Measurements from ENCODE around the gene IMPACT. TPM values are rescaled to one million over a fixed set of nuclear protein-coding genes. Genes with fewer than 3 reads are reported as not detected.

IMPACT gene
- total RNA-seq, 1 donor from 2014 or later: 60.6 TPM

DNA sequence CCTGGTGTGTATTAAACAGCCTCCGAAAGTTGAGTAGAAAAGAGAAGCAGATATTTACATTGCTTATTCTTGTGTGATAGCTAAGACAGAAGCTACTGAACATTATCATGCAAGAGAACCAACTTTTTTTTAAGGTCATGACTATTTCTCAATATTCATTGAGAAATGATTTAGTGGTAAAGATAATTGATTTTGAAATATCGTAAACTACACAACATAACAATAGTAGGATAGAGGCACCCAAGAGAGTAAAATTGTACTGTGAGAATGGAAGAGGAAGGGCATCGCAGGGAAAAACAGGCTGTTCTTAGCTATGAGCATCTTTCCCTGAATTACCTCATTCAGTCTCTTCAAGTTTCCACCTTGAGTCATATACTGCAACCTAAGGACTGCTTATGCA lies 59.2 kb downstream of the IMPACT start:
- H3K27ac Mint-ChIP-seq (ENCODE audit: unreplicated experiment): no peak overlapping the region
- H3K27me3 Mint-ChIP-seq (ENCODE audit: low read depth): peaks cover 5% of the 10 kb centered on the region
- peaks cover 8% of the 10 kb centered on the region for H3K4me1 Mint-ChIP-seq (ENCODE audit: low read depth)
- H3K36me3 Mint-ChIP-seq (ENCODE audit: low read depth): no peaks in the 10 kb centered on the region
- no peak for DNase-seq (ENCODE audit: low spot score)
- H3K4me3 Mint-ChIP-seq (ENCODE audit: unreplicated experiment): no peak overlapping the region
- TF ChIP-seq, protein P1, sequence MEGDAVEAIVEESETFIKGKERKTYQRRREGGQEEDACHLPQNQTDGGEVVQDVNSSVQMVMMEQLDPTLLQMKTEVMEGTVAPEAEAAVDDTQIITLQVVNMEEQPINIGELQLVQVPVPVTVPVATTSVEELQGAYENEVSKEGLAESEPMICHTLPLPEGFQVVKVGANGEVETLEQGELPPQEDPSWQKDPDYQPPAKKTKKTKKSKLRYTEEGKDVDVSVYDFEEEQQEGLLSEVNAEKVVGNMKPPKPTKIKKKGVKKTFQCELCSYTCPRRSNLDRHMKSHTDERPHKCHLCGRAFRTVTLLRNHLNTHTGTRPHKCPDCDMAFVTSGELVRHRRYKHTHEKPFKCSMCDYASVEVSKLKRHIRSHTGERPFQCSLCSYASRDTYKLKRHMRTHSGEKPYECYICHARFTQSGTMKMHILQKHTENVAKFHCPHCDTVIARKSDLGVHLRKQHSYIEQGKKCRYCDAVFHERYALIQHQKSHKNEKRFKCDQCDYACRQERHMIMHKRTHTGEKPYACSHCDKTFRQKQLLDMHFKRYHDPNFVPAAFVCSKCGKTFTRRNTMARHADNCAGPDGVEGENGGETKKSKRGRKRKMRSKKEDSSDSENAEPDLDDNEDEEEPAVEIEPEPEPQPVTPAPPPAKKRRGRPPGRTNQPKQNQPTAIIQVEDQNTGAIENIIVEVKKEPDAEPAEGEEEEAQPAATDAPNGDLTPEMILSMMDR (IDR thresholded peaks at IDR 0.05): no peak
- H3K9me3 Mint-ChIP-seq (ENCODE audit: low read depth): no peaks in the 10 kb centered on the region

DNA sequence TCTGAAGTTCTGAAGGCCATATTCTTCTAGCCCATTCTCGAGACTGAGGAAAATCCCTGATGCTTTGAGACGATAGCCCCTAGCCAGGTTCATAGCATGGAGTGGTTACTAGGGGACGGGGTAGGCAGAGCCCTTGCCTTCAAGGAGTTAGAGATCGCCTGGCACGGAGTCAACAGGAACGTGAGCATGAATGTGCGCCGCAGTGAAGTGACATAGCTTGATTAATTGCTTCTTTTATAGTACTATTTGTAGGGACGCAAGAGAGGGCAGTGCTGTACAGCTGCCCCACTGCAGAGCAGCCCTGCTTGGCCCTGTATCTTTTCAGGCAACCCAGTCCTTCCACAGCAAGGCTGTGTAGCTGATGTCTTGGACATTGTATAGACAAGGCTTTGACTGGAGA lies 60.2 kb downstream of the IMPACT start:
- no peaks in the 10 kb centered on the region for H3K36me3 Mint-ChIP-seq (ENCODE audit: low read depth)
- no peaks in the 10 kb centered on the region for H3K9me3 Mint-ChIP-seq (ENCODE audit: low read depth)
- TF ChIP-seq, protein P1 (IDR thresholded peaks at IDR 0.05): no peak
- H3K27ac Mint-ChIP-seq (ENCODE audit: unreplicated experiment): no peak overlapping the region
- H3K27me3 Mint-ChIP-seq (ENCODE audit: low read depth): peaks cover 5% of the 10 kb centered on the region
- H3K4me1 Mint-ChIP-seq (ENCODE audit: low read depth): peaks cover 8% of the 10 kb centered on the region
- H3K4me3 Mint-ChIP-seq (ENCODE audit: unreplicated experiment): no peak overlapping the region
- DNase-seq (ENCODE audit: low spot score): no peak

DNA sequence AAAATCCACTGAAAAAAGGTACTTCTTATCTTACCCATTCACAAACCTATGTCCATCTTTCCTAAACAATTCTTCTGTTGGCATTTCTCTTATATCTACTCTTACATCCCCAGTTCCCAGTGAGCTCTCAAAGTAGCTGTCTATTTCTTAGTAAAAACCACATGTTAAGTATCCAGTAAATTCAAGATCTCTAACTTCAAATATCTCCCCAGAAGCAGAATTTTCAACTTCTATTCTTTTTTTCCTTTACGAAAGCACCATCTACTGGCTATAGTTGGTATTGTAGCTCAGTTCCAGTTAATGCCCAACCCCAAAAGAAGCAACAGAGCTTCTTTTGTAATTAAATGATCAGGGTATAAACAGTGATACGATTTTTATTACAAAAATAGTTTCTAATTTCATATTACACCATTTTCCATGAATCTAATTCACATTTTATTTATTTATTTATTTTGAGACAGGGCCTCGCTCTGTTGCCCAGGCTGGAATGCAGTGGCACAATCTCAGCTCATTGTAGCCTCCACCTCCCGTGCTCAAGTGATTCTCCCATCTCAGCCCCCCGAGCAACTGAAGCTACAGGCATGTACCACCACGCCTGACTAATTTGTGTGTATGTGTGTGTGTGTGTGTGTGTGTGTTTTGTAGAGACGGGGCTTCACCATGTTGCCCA lies 62.5 kb downstream of the IMPACT start:
- H3K36me3 Mint-ChIP-seq (ENCODE audit: low read depth): no peaks in the 10 kb centered on the region
- H3K4me3 Mint-ChIP-seq (ENCODE audit: unreplicated experiment): no peak overlapping the region
- peaks cover 5% of the 10 kb centered on the region for H3K9me3 Mint-ChIP-seq (ENCODE audit: low read depth)
- TF ChIP-seq, protein P1 (IDR thresholded peaks at IDR 0.05): peak; percentile 90
- H3K27me3 Mint-ChIP-seq (ENCODE audit: low read depth): peaks cover 6% of the 10 kb centered on the region
- peak overlapping the region; percentile 23 for H3K27ac Mint-ChIP-seq (ENCODE audit: unreplicated experiment)
- DNase-seq (ENCODE audit: low spot score): no peak
- H3K4me1 Mint-ChIP-seq (ENCODE audit: low read depth): peaks cover 8% of the 10 kb centered on the region

DNA sequence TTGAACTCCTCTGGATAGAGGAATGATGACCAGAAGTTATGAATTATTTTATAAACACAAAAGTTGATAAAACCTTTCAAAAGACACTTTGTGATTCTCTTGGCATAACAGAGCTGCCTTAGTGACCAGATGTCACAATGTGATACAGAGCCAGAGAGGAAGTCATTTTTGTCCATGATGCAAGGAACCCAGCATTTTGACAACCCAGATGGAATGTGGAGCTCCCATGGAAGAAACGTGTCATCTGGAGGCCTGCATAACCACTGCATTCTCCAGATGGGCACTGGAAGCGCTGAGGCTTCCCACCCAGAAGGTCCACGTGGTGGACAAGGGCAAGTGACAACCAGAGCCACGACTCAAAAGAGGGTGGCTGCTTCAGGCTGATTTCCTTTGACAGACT lies 64.1 kb downstream of the IMPACT start:
- Mint-ChIP-seq H3K4me1 (ENCODE audit: low read depth) (peaks cover 8% of the 10 kb centered on the region), H3K4me3 (ENCODE audit: unreplicated experiment) (no peak overlapping the region), H3K36me3 (ENCODE audit: low read depth) (no peaks in the 10 kb centered on the region), H3K27me3 (ENCODE audit: low read depth) (peaks cover 4% of the 10 kb centered on the region), H3K9me3 (ENCODE audit: low read depth) (peaks cover 5% of the 10 kb centered on the region), H3K27ac (ENCODE audit: unreplicated experiment) (no peak overlapping the region)
- DNase-seq (ENCODE audit: low spot score): no peak
- TF ChIP-seq, protein P1 (IDR thresholded peaks at IDR 0.05): no peak

DNA sequence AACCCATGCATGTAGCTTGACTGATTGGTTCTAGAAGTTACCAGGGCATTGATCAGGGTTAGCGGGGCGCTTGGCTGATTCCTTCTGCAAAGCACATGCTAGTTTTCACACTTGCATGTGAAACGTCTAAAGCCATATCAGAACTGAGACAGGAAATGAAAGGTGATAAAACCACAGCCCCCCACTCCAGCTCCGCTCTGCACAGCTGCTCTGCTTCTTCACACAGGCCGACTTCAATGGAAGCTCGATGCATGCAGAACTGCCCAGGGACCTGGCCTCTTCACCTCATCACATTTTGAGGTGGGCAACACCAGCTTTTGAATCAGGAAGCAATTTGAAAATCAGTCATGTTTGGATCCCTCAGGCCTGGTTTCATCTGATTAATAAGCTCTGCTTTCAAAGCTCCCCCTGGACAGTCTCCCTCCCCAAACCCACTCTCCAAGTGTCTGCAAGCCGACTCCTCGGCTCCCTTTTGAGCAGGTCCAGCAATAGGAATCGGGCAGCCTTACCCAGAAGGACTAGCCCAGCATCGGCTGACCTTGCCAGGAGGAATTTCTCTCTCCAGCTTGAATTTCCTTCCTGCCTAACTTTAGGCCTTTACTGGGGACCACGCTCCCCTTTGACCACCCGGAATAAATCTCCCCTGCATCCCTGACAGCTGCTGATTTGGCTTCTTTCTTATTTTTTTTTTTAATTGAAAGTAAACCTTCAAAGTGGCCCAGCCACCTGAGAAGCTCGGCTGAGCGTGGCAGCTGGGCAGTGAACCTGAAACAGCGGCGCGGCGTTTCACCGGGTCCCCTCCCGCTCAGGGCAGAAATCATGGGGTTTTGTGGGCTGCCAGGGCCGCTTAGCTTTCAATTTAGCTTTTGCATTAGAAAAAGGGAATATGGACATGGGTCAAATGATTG lies 65.7 kb downstream of the IMPACT start:
- Mint-ChIP-seq H3K9me3 (ENCODE audit: low read depth) (peaks cover 5% of the 10 kb centered on the region), H3K4me3 (ENCODE audit: unreplicated experiment) (no peak overlapping the region), H3K4me1 (ENCODE audit: low read depth) (peaks cover 15% of the 10 kb centered on the region), H3K27me3 (ENCODE audit: low read depth) (peaks cover 2% of the 10 kb centered on the region), H3K27ac (ENCODE audit: unreplicated experiment) (no peak overlapping the region), H3K36me3 (ENCODE audit: low read depth) (no peaks in the 10 kb centered on the region)
- no peak for DNase-seq (ENCODE audit: low spot score)
- TF ChIP-seq, protein P1 (IDR thresholded peaks at IDR 0.05): no peak
